ENCODE data around the gene SP3.

Gene SP3

GRCh38 chr2:173972165-173972564 lies 7.0 kb upstream of the SP3 start:
- Histone ChIP-seq H3K4me1 (ENCODE audit: control insufficient read depth, low read length) (no peaks in the 10 kb centered on the region), H3F3A (ENCODE audit: control insufficient read depth, insufficient read depth) (0 out of 2 replicates have a peak, but pooled peaks cover 4% of the 10 kb centered on the region), H3K4me2 (ENCODE audit: low read length) (no peak overlapping the region), H3K79me2 (ENCODE audit: control insufficient read depth, low read length) (peaks cover 1% of the 10 kb centered on the region), H3K27me3 (ENCODE audit: control insufficient read depth, low read length) (no peaks in the 10 kb centered on the region), H3K9me2 (replicated peaks; ENCODE audit: control insufficient read depth, low read length) (no peaks in the 10 kb centered on the region), H3K27ac (ENCODE audit: low read depth, low read length) (no peak overlapping the region), H3K36me3 (ENCODE audit: control insufficient read depth, low read length) (no peaks in the 10 kb centered on the region), H3K4me3 (ENCODE audit: low read length) (no peak overlapping the region), H3K9me3 (ENCODE audit: control insufficient read depth, insufficient read depth, low read length) (no peaks in the 10 kb centered on the region), H4K20me1 (ENCODE audit: control insufficient read depth, insufficient read depth, low read depth, low read length) (no peaks in the 10 kb centered on the region)
- no peak for TF ChIP-seq EZH2phosphoT487 (IDR thresholded peaks at IDR 0.05; ENCODE audit: borderline replicate concordance, low read length)
- TF ChIP-seq CTCF (IDR thresholded peaks at IDR 0.05; ENCODE audit: low read depth, low read length, poor library complexity, severe bottlenecking): no peak

GRCh38 chr2:173970516-173970924 lies 5.3 kb upstream of the SP3 start:
- Histone ChIP-seq H3K4me2 (ENCODE audit: low read length) (no peak overlapping the region), H3K27me3 (ENCODE audit: control insufficient read depth, low read length) (no peaks in the 10 kb centered on the region), H3K36me3 (ENCODE audit: control insufficient read depth, low read length) (peaks cover 2% of the 10 kb centered on the region; the same call in 1 of the 2 replicates), H3K4me1 (ENCODE audit: control insufficient read depth, low read length) (peaks cover 11% of the 10 kb centered on the region), H3K4me3 (ENCODE audit: low read length) (no peak overlapping the region), H3K9me3 (ENCODE audit: control insufficient read depth, insufficient read depth, low read length) (no peaks in the 10 kb centered on the region), H3K79me2 (ENCODE audit: control insufficient read depth, low read length) (peaks cover 14% of the 10 kb centered on the region), H3K9me2 (replicated peaks; ENCODE audit: control insufficient read depth, low read length) (no peaks in the 10 kb centered on the region), H3K27ac (ENCODE audit: low read depth, low read length) (no peak overlapping the region), H4K20me1 (ENCODE audit: control insufficient read depth, insufficient read depth, low read depth, low read length) (no peaks in the 10 kb centered on the region), H3F3A (ENCODE audit: control insufficient read depth, insufficient read depth) (0 out of 2 replicates have a peak, but pooled peaks cover 8% of the 10 kb centered on the region)
- TF ChIP-seq CTCF (IDR thresholded peaks at IDR 0.05; ENCODE audit: low read depth, low read length, poor library complexity, severe bottlenecking): no peak
- TF ChIP-seq EZH2phosphoT487 (IDR thresholded peaks at IDR 0.05; ENCODE audit: borderline replicate concordance, low read length): no peak

- H3K9me2 ChIP-seq (replicated peaks; ENCODE audit: control insufficient read depth, low read length): no peaks in the 10 kb centered on the region
- H3K4me2 ChIP-seq (ENCODE audit: low read length): no peak overlapping the region
- no peak overlapping the region for H3K4me3 ChIP-seq (ENCODE audit: low read length)
- H3F3A ChIP-seq (ENCODE audit: control insufficient read depth, insufficient read depth): 0 out of 2 replicates have a peak, but pooled peaks cover 9% of the 10 kb centered on the region
- peaks cover 11% of the 10 kb centered on the region for H3K4me1 ChIP-seq (ENCODE audit: control insufficient read depth, low read length)
- H3K27me3 ChIP-seq (ENCODE audit: control insufficient read depth, low read length): no peaks in the 10 kb centered on the region
- peaks cover 5% of the 10 kb centered on the region for H3K36me3 ChIP-seq (ENCODE audit: control insufficient read depth, low read length)
- no peak overlapping the region for H3K27ac ChIP-seq (ENCODE audit: low read depth, low read length)
- no peaks in the 10 kb centered on the region for H4K20me1 ChIP-seq (ENCODE audit: control insufficient read depth, insufficient read depth, low read depth, low read length)
- H3K9me3 ChIP-seq (ENCODE audit: control insufficient read depth, insufficient read depth, low read length): no peaks in the 10 kb centered on the region
- TF ChIP-seq EZH2phosphoT487 (IDR thresholded peaks at IDR 0.05; ENCODE audit: borderline replicate concordance, low read length) (no peak), CTCF (IDR thresholded peaks at IDR 0.05; ENCODE audit: low read depth, low read length, poor library complexity, severe bottlenecking) (no peak)
- H3K79me2 ChIP-seq (ENCODE audit: control insufficient read depth, low read length): peaks cover 14% of the 10 kb centered on the region
Observed at GRCh38 chr2:173969886-173970285, 4.7 kb upstream of the SP3 start.
